NCI-H1417 treated with DMSO at 0.1 percent for 48 hours (cell line): ENCODE results near the gene ZNF442.
"Not testable (repeated sequence)": the region's sequence is repeated elsewhere in the genome, so short reads cannot be mapped to it uniquely, and the experiment has no call there.

Experiments used
- DNase-seq: peaks from one replicate; lab custom pipeline; 2025; lab: John Stamatoyannopoulos, UW

Gene ZNF442

GRCh38 chr19:12330340-12330739 is 35.1 kb downstream of the ZNF442 start:
- no peak for DNase-seq

- DNase-seq: no peak
Measured at GRCh38 chr19:12325690-12326089, 39.8 kb downstream of the ZNF442 start.

GRCh38 chr19:12318782-12319413 is 46.6 kb downstream of the ZNF442 start:
- no peak for DNase-seq

GRCh38 chr19:12314553-12314952 is 50.9 kb downstream of the ZNF442 start:
- DNase-seq: no peak

GRCh38 chr19:12308891-12309290 is 56.6 kb downstream of the ZNF442 start:
- DNase-seq: not testable (repeated sequence)
